Measurements from ENCODE around the gene LSM12. TPM values are rescaled to one million over a fixed set of nuclear protein-coding genes. Genes with fewer than 3 reads are reported as not detected.

LSM12 gene
- total RNA-seq, 3 donors from 2014 or later, result 77.6 to 88.2 (median 85.9) TPM

GRCh38 chr17:44086364-44087311 lies 20.2 kb upstream of the LSM12 start:
- ATAC-seq (peak; percentile 93 to 94), DNase-seq (peak; percentile 64)
- Mint-ChIP-seq H3K36me3 (ENCODE audit: insufficient read depth) (peaks cover 19% of the 10 kb centered on the region), H3K4me3 (no peak overlapping the region), H3K9me3 (no peaks in the 10 kb centered on the region), H3K4me1 (ENCODE audit: low read depth) (peaks cover 19% of the 10 kb centered on the region), H3K27me3 (ENCODE audit: low read depth) (no peaks in the 10 kb centered on the region)

GRCh38 chr17:44085908-44086307 lies 19.4 kb upstream of the LSM12 start:
- no peak for ATAC-seq
- Mint-ChIP-seq H3K4me1 (ENCODE audit: low read depth) (peaks cover 19% of the 10 kb centered on the region), H3K27me3 (ENCODE audit: low read depth) (no peaks in the 10 kb centered on the region), H3K36me3 (ENCODE audit: insufficient read depth) (peaks cover 15% of the 10 kb centered on the region), H3K4me3 (no peak overlapping the region), H3K9me3 (no peaks in the 10 kb centered on the region)
- DNase-seq, result no peak

- DNase-seq (no peak), ATAC-seq (no peak)
- H3K27me3 Mint-ChIP-seq (ENCODE audit: low read depth), result no peaks in the 10 kb centered on the region
- H3K9me3 Mint-ChIP-seq, result no peaks in the 10 kb centered on the region
- H3K36me3 Mint-ChIP-seq (ENCODE audit: insufficient read depth), result peaks cover 19% of the 10 kb centered on the region
- peaks cover 19% of the 10 kb centered on the region for H3K4me1 Mint-ChIP-seq (ENCODE audit: low read depth)
- no peak overlapping the region for H3K4me3 Mint-ChIP-seq
Observed at GRCh38 chr17:44084921-44085320, 18.4 kb upstream of the LSM12 start.

- ATAC-seq, result peak in 1 of 2 donors; percentile 29
- H3K4me3 Mint-ChIP-seq, result no peak overlapping the region
- peaks cover 22% of the 10 kb centered on the region for H3K36me3 Mint-ChIP-seq (ENCODE audit: insufficient read depth)
- H3K4me1 Mint-ChIP-seq (ENCODE audit: low read depth), result peaks cover 19% of the 10 kb centered on the region
- H3K27me3 Mint-ChIP-seq (ENCODE audit: low read depth), result no peaks in the 10 kb centered on the region
- no peaks in the 10 kb centered on the region for H3K9me3 Mint-ChIP-seq
- DNase-seq, result peak; percentile 15
Observed at GRCh38 chr17:44084131-44084538, 17.7 kb upstream of the LSM12 start.

GRCh38 chr17:44083250-44083849 lies 16.9 kb upstream of the LSM12 start:
- DNase-seq (no peak), ATAC-seq (no peak)
- H3K4me3 Mint-ChIP-seq, result no peak overlapping the region
- H3K36me3 Mint-ChIP-seq (ENCODE audit: insufficient read depth), result peaks cover 17% of the 10 kb centered on the region
- no peaks in the 10 kb centered on the region for H3K27me3 Mint-ChIP-seq (ENCODE audit: low read depth)
- peaks cover 16% of the 10 kb centered on the region for H3K4me1 Mint-ChIP-seq (ENCODE audit: low read depth)
- no peaks in the 10 kb centered on the region for H3K9me3 Mint-ChIP-seq

GRCh38 chr17:44082256-44082927 lies 15.9 kb upstream of the LSM12 start:
- no peak for ATAC-seq
- Mint-ChIP-seq H3K4me3 (no peak overlapping the region), H3K4me1 (ENCODE audit: low read depth) (peaks cover 12% of the 10 kb centered on the region), H3K9me3 (no peaks in the 10 kb centered on the region), H3K27me3 (ENCODE audit: low read depth) (no peaks in the 10 kb centered on the region), H3K36me3 (ENCODE audit: insufficient read depth) (peaks cover 16% of the 10 kb centered on the region)
- DNase-seq, result no peak

- no peak for DNase-seq
- H3K27me3 Mint-ChIP-seq (ENCODE audit: low read depth), result no peaks in the 10 kb centered on the region
- no peak overlapping the region for H3K4me3 Mint-ChIP-seq
- ATAC-seq, result no peak
- no peaks in the 10 kb centered on the region for H3K9me3 Mint-ChIP-seq
- H3K4me1 Mint-ChIP-seq (ENCODE audit: low read depth), result peaks cover 7% of the 10 kb centered on the region
- H3K36me3 Mint-ChIP-seq (ENCODE audit: insufficient read depth), result peaks cover 16% of the 10 kb centered on the region
Observed at GRCh38 chr17:44081681-44082080, 15.2 kb upstream of the LSM12 start.

GRCh38 chr17:44079877-44080821 lies 13.7 kb upstream of the LSM12 start:
- H3K9me3 Mint-ChIP-seq, result no peaks in the 10 kb centered on the region
- H3K36me3 Mint-ChIP-seq (ENCODE audit: insufficient read depth), result peaks cover 21% of the 10 kb centered on the region
- ATAC-seq (no peak), DNase-seq (no peak)
- no peaks in the 10 kb centered on the region for H3K4me1 Mint-ChIP-seq (ENCODE audit: low read depth)
- no peak overlapping the region for H3K4me3 Mint-ChIP-seq
- H3K27me3 Mint-ChIP-seq (ENCODE audit: low read depth), result no peaks in the 10 kb centered on the region

- no peaks in the 10 kb centered on the region for H3K4me1 Mint-ChIP-seq (ENCODE audit: low read depth)
- no peak overlapping the region for H3K4me3 Mint-ChIP-seq
- ATAC-seq (no peak), DNase-seq (no peak)
- no peaks in the 10 kb centered on the region for H3K9me3 Mint-ChIP-seq
- H3K27me3 Mint-ChIP-seq (ENCODE audit: low read depth), result no peaks in the 10 kb centered on the region
- peaks cover 17% of the 10 kb centered on the region for H3K36me3 Mint-ChIP-seq (ENCODE audit: insufficient read depth)
Observed at GRCh38 chr17:44078412-44078811, 11.9 kb upstream of the LSM12 start.

GRCh38 chr17:44077595-44077909 lies 11.1 kb upstream of the LSM12 start:
- no peaks in the 10 kb centered on the region for H3K9me3 Mint-ChIP-seq

GRCh38 chr17:44076716-44077594 lies 10.5 kb upstream of the LSM12 start:
- Mint-ChIP-seq H3K36me3 (ENCODE audit: insufficient read depth) (peaks cover 17% of the 10 kb centered on the region), H3K4me1 (ENCODE audit: low read depth) (peaks cover 2% of the 10 kb centered on the region), H3K4me3 (no peak overlapping the region), H3K27me3 (ENCODE audit: low read depth) (no peaks in the 10 kb centered on the region), H3K9me3 (no peaks in the 10 kb centered on the region)
- DNase-seq (no peak), ATAC-seq (no peak)

More at GRCh38 chr17:44077595-44077909, 11.1 kb upstream of the LSM12 start:
- H3K4me1 Mint-ChIP-seq (ENCODE audit: low read depth), result no peaks in the 10 kb centered on the region
- ATAC-seq (no peak), DNase-seq (no peak)
- peaks cover 17% of the 10 kb centered on the region for H3K36me3 Mint-ChIP-seq (ENCODE audit: insufficient read depth)
- H3K27me3 Mint-ChIP-seq (ENCODE audit: low read depth), result no peaks in the 10 kb centered on the region
- no peak overlapping the region for H3K4me3 Mint-ChIP-seq

GRCh38 chr17:44075598-44076293 lies 9.3 kb upstream of the LSM12 start:
- Mint-ChIP-seq H3K27me3 (ENCODE audit: low read depth) (no peaks in the 10 kb centered on the region), H3K4me1 (ENCODE audit: low read depth) (peaks cover 13% of the 10 kb centered on the region), H3K4me3 (no peak overlapping the region), H3K36me3 (ENCODE audit: insufficient read depth) (peaks cover 17% of the 10 kb centered on the region), H3K9me3 (no peaks in the 10 kb centered on the region)
- DNase-seq (no peak), ATAC-seq (no peak)

GRCh38 chr17:44074911-44075285 lies 8.4 kb upstream of the LSM12 start:
- no peak for DNase-seq
- Mint-ChIP-seq H3K27me3 (ENCODE audit: low read depth) (no peaks in the 10 kb centered on the region), H3K4me1 (ENCODE audit: low read depth) (peaks cover 20% of the 10 kb centered on the region), H3K36me3 (ENCODE audit: insufficient read depth) (peaks cover 13% of the 10 kb centered on the region), H3K4me3 (no peak overlapping the region), H3K9me3 (no peaks in the 10 kb centered on the region)
- ATAC-seq, result no peak

Measured in activated T-cell treated with anti-CD3 and anti-CD28 coated beads, Interleukin-2, amount 50 U/mL, for 4 hours (primary cell).